Activated CD8-positive, alpha-beta T cell treated with anti-CD3 and anti-CD28 coated beads for 36 hours (primary cell): ENCODE results near the gene CTDP1. TPM values are rescaled to one million over a fixed set of nuclear protein-coding genes. Genes with fewer than 3 reads are reported as not detected.

Source experiments
- ATAC-seq: fragments of 200-7000 bp; cut with Tn5 transposase; one replicate; pipeline ENCODE4 v1.10.0; 2021; ENCODE audit warnings: mild to moderate bottlenecking, moderate library complexity
- CTCF ChIA-PET: fragments of 350-600 bp; sonication (Branson Sonifier 250); formaldehyde crosslinking; loops from one replicate; lab custom pipeline; 2021; ENCODE audit warnings: antibody characterized with exemption; lab: Charles Lee
- POLR2A ChIA-PET: fragments of 350-600 bp; sonication (Branson Sonifier 250); formaldehyde crosslinking; loops from one replicate; lab custom pipeline; 2021; ENCODE audit warnings: antibody characterized with exemption; lab: Charles Lee
- DNase-seq: peaks from one replicate; pipeline ENCODE4 v3.0.0-alpha.2; 2020
- H3K27ac Mint-ChIP-seq: one replicate; pipeline ENCODE4 v1.8.0; 2021; ENCODE audit warnings: mild to moderate bottlenecking, mixed read lengths
- H3K27me3 Mint-ChIP-seq: one replicate; pipeline ENCODE4 v1.8.0; 2021; ENCODE audit warnings: mixed read lengths
- H3K36me3 Mint-ChIP-seq: one replicate; pipeline ENCODE4 v1.8.0; 2021; ENCODE audit warnings: low read depth, mixed read lengths
- H3K4me1 Mint-ChIP-seq: one replicate; pipeline ENCODE4 v1.8.0; 2021; ENCODE audit warnings: low read depth, mixed read lengths
- H3K4me3 Mint-ChIP-seq: one replicate; pipeline ENCODE4 v1.8.0; 2021; ENCODE audit warnings: mild to moderate bottlenecking, moderate library complexity, mixed read lengths
- H3K9me3 Mint-ChIP-seq: one replicate; pipeline ENCODE4 v1.8.0; 2021; ENCODE audit warnings: mixed read lengths
- CTCF ChIP-seq: fragments of 200-600 bp; IDR thresholded peaks from one replicate; pipeline ENCODE4 v1.8.0; 2022; ENCODE audit warnings: antibody characterized with exemption, mild to moderate bottlenecking
- intact Hi-C: fragments of 100-400 bp; cut with micrococcal nuclease; formaldehyde crosslinking; loops from one replicate; pipeline ENCODE4 v1.10.0; 2022
- total RNA-seq, 2 experiments: library from RNA; stranded (reverse); gene quantifications; one replicate each; pipeline ENCODE4 v1.2.3, GENCODE V29; 2021

CTDP1 gene
- total RNA-seq, 2 experiments from 2014 or later, result 54.9 to 55.6 TPM

- CTCF ChIA-PET, result no interaction called here
- H3K27ac Mint-ChIP-seq, result no peak overlapping the region
- POLR2A ChIA-PET, result no interaction called here
- ATAC-seq (no peak), DNase-seq (no peak)
- H3K36me3 Mint-ChIP-seq, result no peaks in the 10 kb centered on the region
- TF ChIP-seq CTCF, result no peak
- H3K27me3 Mint-ChIP-seq, result peaks cover 10% of the 10 kb centered on the region
- H3K4me1 Mint-ChIP-seq, result no peaks in the 10 kb centered on the region
- no peaks in the 10 kb centered on the region for H3K9me3 Mint-ChIP-seq
- no peak overlapping the region for H3K4me3 Mint-ChIP-seq
- intact Hi-C loops, result no loop called here
These were observed 96.0 kb downstream of the CTDP1 start for GRCh38 chr18:79775441-79776221.

- ChIA-PET POLR2A (no interaction called here), CTCF (no interaction called here)
- intact Hi-C loops, result no loop called here
- Mint-ChIP-seq H3K4me3 (no peak overlapping the region), H3K27me3 (peaks cover 10% of the 10 kb centered on the region), H3K27ac (no peak overlapping the region), H3K9me3 (no peaks in the 10 kb centered on the region), H3K4me1 (no peaks in the 10 kb centered on the region), H3K36me3 (no peaks in the 10 kb centered on the region)
- DNase-seq (no peak), ATAC-seq (no peak)
- TF ChIP-seq CTCF, result no peak
These were observed 97.1 kb downstream of the CTDP1 start for GRCh38 chr18:79776674-79777073.

- intact Hi-C loops, result no loop called here
- POLR2A ChIA-PET, result no interaction called here
- Mint-ChIP-seq H3K4me3 (no peak overlapping the region), H3K27me3 (peaks cover 7% of the 10 kb centered on the region), H3K36me3 (no peaks in the 10 kb centered on the region), H3K27ac (no peak overlapping the region), H3K4me1 (no peaks in the 10 kb centered on the region), H3K9me3 (no peaks in the 10 kb centered on the region)
- ATAC-seq (no peak), DNase-seq (no peak)
- CTCF ChIA-PET, result no interaction called here
- TF ChIP-seq CTCF, result no peak
These were observed 98.7 kb downstream of the CTDP1 start for GRCh38 chr18:79778291-79778791.

- H3K36me3 Mint-ChIP-seq, result no peaks in the 10 kb centered on the region
- POLR2A ChIA-PET, result no interaction called here
- H3K27ac Mint-ChIP-seq, result no peak overlapping the region
- CTCF ChIA-PET, result no interaction called here
- no peaks in the 10 kb centered on the region for H3K4me1 Mint-ChIP-seq
- no peak for TF ChIP-seq CTCF
- no peak for ATAC-seq
- H3K9me3 Mint-ChIP-seq, result no peaks in the 10 kb centered on the region
- intact Hi-C loops, result no loop called here
- no peak for DNase-seq
- H3K27me3 Mint-ChIP-seq, result peaks cover 7% of the 10 kb centered on the region
- no peak overlapping the region for H3K4me3 Mint-ChIP-seq
These were observed 99.6 kb downstream of the CTDP1 start for GRCh38 chr18:79779021-79779699.

- H3K27me3 Mint-ChIP-seq, result peaks cover 9% of the 10 kb centered on the region
- CTCF ChIA-PET, result no interaction called here
- H3K4me1 Mint-ChIP-seq, result no peaks in the 10 kb centered on the region
- POLR2A ChIA-PET, result no interaction called here
- ATAC-seq (no peak), DNase-seq (no peak)
- no peaks in the 10 kb centered on the region for H3K9me3 Mint-ChIP-seq
- no peaks in the 10 kb centered on the region for H3K36me3 Mint-ChIP-seq
- intact Hi-C loops, result no loop called here
- H3K27ac Mint-ChIP-seq, result no peak overlapping the region
- TF ChIP-seq CTCF, result no peak
- H3K4me3 Mint-ChIP-seq, result no peak overlapping the region
These were observed 100.1 kb downstream of the CTDP1 start for GRCh38 chr18:79779700-79780190.
